Measurements from ENCODE around the gene SMG6.

Gene SMG6

DNA sequence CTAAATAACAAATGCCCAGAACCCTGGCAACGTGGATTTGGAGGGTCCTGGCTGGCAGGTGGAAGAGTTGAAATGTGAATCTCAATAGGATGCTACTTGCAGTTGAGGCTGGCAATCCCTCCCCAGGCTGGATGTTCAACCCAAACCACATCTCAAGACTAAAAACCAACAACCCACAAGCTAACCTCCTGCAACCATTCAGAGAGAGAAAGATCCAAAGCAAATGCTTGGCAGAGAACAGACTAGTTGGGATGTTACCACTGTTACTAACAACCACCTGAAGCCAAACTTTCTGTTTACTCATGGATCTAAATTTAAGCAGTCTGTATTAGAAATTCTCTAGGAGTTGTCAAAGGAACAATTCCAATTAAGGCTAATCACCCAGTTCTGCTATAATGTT, 27.9 kb downstream of the SMG6 start:
- TF ChIP-seq, protein P1, sequence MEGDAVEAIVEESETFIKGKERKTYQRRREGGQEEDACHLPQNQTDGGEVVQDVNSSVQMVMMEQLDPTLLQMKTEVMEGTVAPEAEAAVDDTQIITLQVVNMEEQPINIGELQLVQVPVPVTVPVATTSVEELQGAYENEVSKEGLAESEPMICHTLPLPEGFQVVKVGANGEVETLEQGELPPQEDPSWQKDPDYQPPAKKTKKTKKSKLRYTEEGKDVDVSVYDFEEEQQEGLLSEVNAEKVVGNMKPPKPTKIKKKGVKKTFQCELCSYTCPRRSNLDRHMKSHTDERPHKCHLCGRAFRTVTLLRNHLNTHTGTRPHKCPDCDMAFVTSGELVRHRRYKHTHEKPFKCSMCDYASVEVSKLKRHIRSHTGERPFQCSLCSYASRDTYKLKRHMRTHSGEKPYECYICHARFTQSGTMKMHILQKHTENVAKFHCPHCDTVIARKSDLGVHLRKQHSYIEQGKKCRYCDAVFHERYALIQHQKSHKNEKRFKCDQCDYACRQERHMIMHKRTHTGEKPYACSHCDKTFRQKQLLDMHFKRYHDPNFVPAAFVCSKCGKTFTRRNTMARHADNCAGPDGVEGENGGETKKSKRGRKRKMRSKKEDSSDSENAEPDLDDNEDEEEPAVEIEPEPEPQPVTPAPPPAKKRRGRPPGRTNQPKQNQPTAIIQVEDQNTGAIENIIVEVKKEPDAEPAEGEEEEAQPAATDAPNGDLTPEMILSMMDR (IDR thresholded peaks at IDR 0.05), result no peak
- Histone ChIP-seq H3K4me1 (ENCODE audit: control insufficient read depth in 1 of 2, insufficient read depth in 1 of 2, low read depth in 1 of 2, low read length in 1 of 2) (no peaks in the 10 kb centered on the region), H3K4me3 (ENCODE audit: low read depth in 1 of 2, low read length in 1 of 2) (no peak overlapping the region), H3K27me3 (no peaks in the 10 kb centered on the region), H3K27ac (no peak overlapping the region), H3K36me3 (peaks cover 70% of the 10 kb centered on the region), H3K9me3 (no peaks in the 10 kb centered on the region)

GRCh38 chr17:2274414-2274813, 29.2 kb downstream of the SMG6 start:
- H3K36me3 ChIP-seq, result peaks cover 68% of the 10 kb centered on the region
- TF ChIP-seq, protein P1 (IDR thresholded peaks at IDR 0.05), result no peak
- H3K9me3 ChIP-seq, result no peaks in the 10 kb centered on the region
- H3K4me1 ChIP-seq (ENCODE audit: control insufficient read depth in 1 of 2, insufficient read depth in 1 of 2, low read depth in 1 of 2, low read length in 1 of 2), result no peaks in the 10 kb centered on the region
- H3K4me3 ChIP-seq (ENCODE audit: low read depth in 1 of 2, low read length in 1 of 2), result no peak overlapping the region
- no peak overlapping the region for H3K27ac ChIP-seq
- H3K27me3 ChIP-seq, result no peaks in the 10 kb centered on the region

DNA sequence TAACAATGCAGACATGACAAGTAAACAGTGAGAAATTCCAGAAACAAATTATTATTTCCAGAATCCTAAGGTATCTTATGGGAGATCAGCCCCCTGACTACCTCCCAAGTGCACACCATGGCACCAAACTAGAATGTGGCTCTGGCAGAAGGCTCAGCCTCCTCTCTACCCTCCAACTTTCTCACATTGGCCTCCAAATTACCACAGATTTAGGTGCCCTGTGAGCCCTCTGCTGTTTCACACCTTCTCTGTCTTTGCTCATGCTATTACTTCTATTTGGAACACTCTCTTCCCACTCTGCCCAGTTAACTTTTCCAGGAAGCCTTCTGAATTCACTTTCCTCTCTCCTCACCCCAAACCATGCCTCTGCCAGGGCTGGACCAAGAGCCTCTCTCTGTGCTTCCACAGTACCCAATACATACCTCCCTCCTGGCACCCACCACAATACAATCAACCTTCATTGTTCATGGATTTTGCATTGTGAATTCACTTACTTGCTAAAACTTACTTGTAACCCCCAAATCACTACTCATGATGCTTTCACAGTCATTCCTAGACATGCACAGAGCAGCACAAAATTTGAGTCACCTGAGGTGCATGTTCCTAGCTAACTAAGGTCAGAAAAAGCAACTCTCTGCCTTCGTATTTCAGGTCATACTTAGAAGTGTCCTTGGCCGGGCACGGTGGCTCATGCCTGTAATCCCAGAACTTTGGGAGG, 31.4 kb downstream of the SMG6 start:
- H3K36me3 ChIP-seq, result peaks cover 59% of the 10 kb centered on the region
- TF ChIP-seq, protein P1 (IDR thresholded peaks at IDR 0.05), result no peak
- H3K4me1 ChIP-seq (ENCODE audit: control insufficient read depth in 1 of 2, insufficient read depth in 1 of 2, low read depth in 1 of 2, low read length in 1 of 2), result no peaks in the 10 kb centered on the region
- no peaks in the 10 kb centered on the region for H3K27me3 ChIP-seq
- no peaks in the 10 kb centered on the region for H3K9me3 ChIP-seq
- H3K4me3 ChIP-seq (ENCODE audit: low read depth in 1 of 2, low read length in 1 of 2), result no peak overlapping the region
- H3K27ac ChIP-seq, result no peak overlapping the region

GRCh38 chr17:2267354-2267753, 36.2 kb downstream of the SMG6 start:
- peaks cover 8 to 11% of the 10 kb centered on the region in 2 experiments for H3K4me1 ChIP-seq (ENCODE audit: control insufficient read depth in 1 of 2, insufficient read depth in 1 of 2, low read depth in 1 of 2, low read length in 1 of 2)
- H3K36me3 ChIP-seq, result peaks cover 18% of the 10 kb centered on the region
- H3K9me3 ChIP-seq, result no peaks in the 10 kb centered on the region
- no peak overlapping the region for H3K27ac ChIP-seq
- H3K27me3 ChIP-seq, result no peaks in the 10 kb centered on the region
- no peak overlapping the region for H3K4me3 ChIP-seq (ENCODE audit: low read depth in 1 of 2, low read length in 1 of 2)
- TF ChIP-seq, protein P1 (IDR thresholded peaks at IDR 0.05), result no peak

- TF ChIP-seq, protein P1 (IDR thresholded peaks at IDR 0.05), result no peak
- Histone ChIP-seq H3K9me3 (no peaks in the 10 kb centered on the region), H3K36me3 (peaks cover 15% of the 10 kb centered on the region), H3K27me3 (no peaks in the 10 kb centered on the region), H3K27ac (peak overlapping the region; percentile 45), H3K4me1 (ENCODE audit: control insufficient read depth in 1 of 2, insufficient read depth in 1 of 2, low read depth in 1 of 2, low read length in 1 of 2) (peaks cover 8 to 11% of the 10 kb centered on the region in 2 experiments), H3K4me3 (ENCODE audit: low read depth in 1 of 2, low read length in 1 of 2) (no peak overlapping the region)
Observed at GRCh38 chr17:2266865-2267228, 36.7 kb downstream of the SMG6 start.

Data from neutrophil (primary cell).